Measurements from ENCODE around the gene FEM1A. TPM values are rescaled to one million over a fixed set of nuclear protein-coding genes. Genes with fewer than 3 reads are reported as not detected.

The FEM1A gene
- total RNA-seq, 1 donor from 2014 or later = 20.0 TPM

GRCh38 chr19:4768934-4769777, 22.4 kb upstream of the FEM1A start:
- TF ChIP-seq CTCF (IDR thresholded peaks at IDR 0.05; ENCODE audit: insufficient read depth, low read length, severe bottlenecking) = no peak
- DNase-seq (ENCODE audit: low read depth) (peak; percentile 57), FAIRE-seq (no peak)
- no peak overlapping the region for H3K4me3 ChIP-seq (ENCODE audit: low read depth, low read length)
- no peaks in the 10 kb centered on the region for H3K27me3 ChIP-seq (ENCODE audit: control insufficient read depth, insufficient read depth, low read length)
- no peaks in the 10 kb centered on the region for H3K36me3 ChIP-seq (ENCODE audit: control insufficient read depth, insufficient read depth, low read length)

GRCh38 chr19:4772566-4772965, 19.0 kb upstream of the FEM1A start:
- Histone ChIP-seq H3K4me3 (ENCODE audit: low read depth, low read length) (no peak overlapping the region), H3K27me3 (ENCODE audit: control insufficient read depth, insufficient read depth, low read length) (no peaks in the 10 kb centered on the region), H3K36me3 (ENCODE audit: control insufficient read depth, insufficient read depth, low read length) (no peaks in the 10 kb centered on the region)
- FAIRE-seq = no peak
- no peak for DNase-seq (ENCODE audit: low read depth)
- no peak for TF ChIP-seq CTCF (IDR thresholded peaks at IDR 0.05; ENCODE audit: insufficient read depth, low read length, severe bottlenecking)

GRCh38 chr19:4773047-4773640, 18.4 kb upstream of the FEM1A start:
- no peak for TF ChIP-seq CTCF (IDR thresholded peaks at IDR 0.05; ENCODE audit: insufficient read depth, low read length, severe bottlenecking)
- no peak overlapping the region for H3K4me3 ChIP-seq (ENCODE audit: low read depth, low read length)
- no peaks in the 10 kb centered on the region for H3K36me3 ChIP-seq (ENCODE audit: control insufficient read depth, insufficient read depth, low read length)
- H3K27me3 ChIP-seq (ENCODE audit: control insufficient read depth, insufficient read depth, low read length) = no peaks in the 10 kb centered on the region
- no peak for DNase-seq (ENCODE audit: low read depth)
- FAIRE-seq = peak; percentile 75

GRCh38 chr19:4774136-4774535, 17.4 kb upstream of the FEM1A start:
- Histone ChIP-seq H3K36me3 (ENCODE audit: control insufficient read depth, insufficient read depth, low read length) (no peaks in the 10 kb centered on the region), H3K4me3 (ENCODE audit: low read depth, low read length) (no peak overlapping the region), H3K27me3 (ENCODE audit: control insufficient read depth, insufficient read depth, low read length) (no peaks in the 10 kb centered on the region)
- DNase-seq (ENCODE audit: low read depth) = no peak
- TF ChIP-seq CTCF (IDR thresholded peaks at IDR 0.05; ENCODE audit: insufficient read depth, low read length, severe bottlenecking) = no peak
- no peak for FAIRE-seq

GRCh38 chr19:4775627-4776152, 15.8 kb upstream of the FEM1A start:
- TF ChIP-seq CTCF (IDR thresholded peaks at IDR 0.05; ENCODE audit: insufficient read depth, low read length, severe bottlenecking) = no peak
- Histone ChIP-seq H3K36me3 (ENCODE audit: control insufficient read depth, insufficient read depth, low read length) (no peaks in the 10 kb centered on the region), H3K27me3 (ENCODE audit: control insufficient read depth, insufficient read depth, low read length) (no peaks in the 10 kb centered on the region), H3K4me3 (ENCODE audit: low read depth, low read length) (no peak overlapping the region)
- FAIRE-seq = peak; percentile 55
- no peak for DNase-seq (ENCODE audit: low read depth)

Measured in bronchial epithelial cell (primary cell).